ENCODE measurements around the gene LEPR. TPM values are rescaled to one million over a fixed set of nuclear protein-coding genes. Genes with fewer than 3 reads are reported as not detected.
"Not testable (repeated sequence)": the region's sequence is repeated elsewhere in the genome, so short reads cannot be mapped to it uniquely, and the experiment has no call there.

LEPR gene, protein sequence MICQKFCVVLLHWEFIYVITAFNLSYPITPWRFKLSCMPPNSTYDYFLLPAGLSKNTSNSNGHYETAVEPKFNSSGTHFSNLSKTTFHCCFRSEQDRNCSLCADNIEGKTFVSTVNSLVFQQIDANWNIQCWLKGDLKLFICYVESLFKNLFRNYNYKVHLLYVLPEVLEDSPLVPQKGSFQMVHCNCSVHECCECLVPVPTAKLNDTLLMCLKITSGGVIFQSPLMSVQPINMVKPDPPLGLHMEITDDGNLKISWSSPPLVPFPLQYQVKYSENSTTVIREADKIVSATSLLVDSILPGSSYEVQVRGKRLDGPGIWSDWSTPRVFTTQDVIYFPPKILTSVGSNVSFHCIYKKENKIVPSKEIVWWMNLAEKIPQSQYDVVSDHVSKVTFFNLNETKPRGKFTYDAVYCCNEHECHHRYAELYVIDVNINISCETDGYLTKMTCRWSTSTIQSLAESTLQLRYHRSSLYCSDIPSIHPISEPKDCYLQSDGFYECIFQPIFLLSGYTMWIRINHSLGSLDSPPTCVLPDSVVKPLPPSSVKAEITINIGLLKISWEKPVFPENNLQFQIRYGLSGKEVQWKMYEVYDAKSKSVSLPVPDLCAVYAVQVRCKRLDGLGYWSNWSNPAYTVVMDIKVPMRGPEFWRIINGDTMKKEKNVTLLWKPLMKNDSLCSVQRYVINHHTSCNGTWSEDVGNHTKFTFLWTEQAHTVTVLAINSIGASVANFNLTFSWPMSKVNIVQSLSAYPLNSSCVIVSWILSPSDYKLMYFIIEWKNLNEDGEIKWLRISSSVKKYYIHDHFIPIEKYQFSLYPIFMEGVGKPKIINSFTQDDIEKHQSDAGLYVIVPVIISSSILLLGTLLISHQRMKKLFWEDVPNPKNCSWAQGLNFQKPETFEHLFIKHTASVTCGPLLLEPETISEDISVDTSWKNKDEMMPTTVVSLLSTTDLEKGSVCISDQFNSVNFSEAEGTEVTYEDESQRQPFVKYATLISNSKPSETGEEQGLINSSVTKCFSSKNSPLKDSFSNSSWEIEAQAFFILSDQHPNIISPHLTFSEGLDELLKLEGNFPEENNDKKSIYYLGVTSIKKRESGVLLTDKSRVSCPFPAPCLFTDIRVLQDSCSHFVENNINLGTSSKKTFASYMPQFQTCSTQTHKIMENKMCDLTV
- polyA plus RNA-seq (ENCODE audit: insufficient read length in 12 of 12) = 10 to 100 TPM in 5 of 12 donors, 1 to 10 TPM in 6, not detected in 1; 5.3 to 20.8 (median 9.1) TPM
- long read RNA-seq, donor 1 = 0 reads
- long read RNA-seq, donor 2, full-length matches to known transcripts = 2 of 2 reads
- long read RNA-seq, donor 2, partial matches to known transcripts = 0 of 2 reads
- long read RNA-seq, donor 2, other reads (novel, unspliced or antisense) = 0 of 2 reads
- long read RNA-seq, donor 3, full-length matches to known transcripts = 1 of 1 reads
- long read RNA-seq, donor 3, partial matches to known transcripts = 0 of 1 reads
- long read RNA-seq, donor 3, other reads (novel, unspliced or antisense) = 0 of 1 reads
- long read RNA-seq, donor 4, full-length matches to known transcripts = 2 of 2 reads
- long read RNA-seq, donor 4, partial matches to known transcripts = 0 of 2 reads
- long read RNA-seq, donor 4, other reads (novel, unspliced or antisense) = 0 of 2 reads
- long read RNA-seq, donor 5 = 0 reads
- long read RNA-seq, donor 6, partial matches to known transcripts = 7 of 7 reads
- long read RNA-seq, donor 6, other reads (novel, unspliced or antisense) = 0 of 7 reads
- long read RNA-seq, donor 7 = 0 reads
- long read RNA-seq, donor 8 = 0 reads
- long read RNA-seq, donor 9 = 0 reads
- long read RNA-seq, donor 10 = 0 reads
- long read RNA-seq, donor 11, full-length matches to known transcripts = 2 of 2 reads
- long read RNA-seq, donor 11, partial matches to known transcripts = 0 of 2 reads
- long read RNA-seq, donor 11, other reads (novel, unspliced or antisense) = 0 of 2 reads

DNA sequence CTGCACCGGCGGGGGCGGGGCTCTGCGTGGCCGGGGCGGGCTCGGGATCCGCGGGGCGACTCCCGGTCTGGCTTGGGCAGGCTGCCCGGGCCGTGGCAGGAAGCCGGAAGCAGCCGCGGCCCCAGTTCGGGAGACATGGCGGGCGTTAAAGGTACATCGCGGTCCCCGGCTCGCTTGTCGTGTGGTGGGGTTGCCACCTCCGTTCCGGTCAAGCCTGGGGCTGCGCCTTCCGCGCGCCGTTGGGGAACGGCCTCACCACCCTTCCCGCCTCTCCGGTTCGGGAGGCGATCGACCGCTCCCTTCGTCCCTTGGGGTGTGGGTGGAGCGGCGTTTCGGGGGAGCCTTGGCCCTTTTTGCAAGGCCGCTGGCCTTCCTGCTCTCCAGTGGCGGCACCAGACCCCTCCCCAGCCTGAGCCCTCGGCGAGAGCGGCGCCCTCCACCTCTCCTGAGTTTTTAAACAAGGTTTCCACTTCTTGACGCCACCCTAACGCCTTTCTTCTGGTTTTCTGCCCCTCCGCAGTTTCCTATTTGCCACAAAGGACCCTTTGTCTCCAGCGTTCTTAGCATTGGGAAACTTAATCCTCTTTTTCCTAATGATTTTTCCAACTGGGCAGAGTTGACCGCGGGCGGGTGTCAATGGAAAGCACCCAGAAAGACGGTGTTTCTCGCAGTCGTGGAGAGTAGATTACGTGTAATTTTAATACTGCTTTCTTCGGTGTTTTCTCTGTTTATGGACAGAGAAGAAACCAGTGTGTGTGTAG is at the start of gene LEPR, which contains the start of gene LEPROT:
TSS of gene LEPR (plus strand) at position 79 of the 761 bp plus-strand sequence. CDS start 144,898 bp downstream, outside the sequence.
TSS of gene LEPROT (plus strand) at position 79 of the 761 bp plus-strand sequence. CDS start at position 136, 57 bp downstream.
- DNase-seq = no peak

DNA sequence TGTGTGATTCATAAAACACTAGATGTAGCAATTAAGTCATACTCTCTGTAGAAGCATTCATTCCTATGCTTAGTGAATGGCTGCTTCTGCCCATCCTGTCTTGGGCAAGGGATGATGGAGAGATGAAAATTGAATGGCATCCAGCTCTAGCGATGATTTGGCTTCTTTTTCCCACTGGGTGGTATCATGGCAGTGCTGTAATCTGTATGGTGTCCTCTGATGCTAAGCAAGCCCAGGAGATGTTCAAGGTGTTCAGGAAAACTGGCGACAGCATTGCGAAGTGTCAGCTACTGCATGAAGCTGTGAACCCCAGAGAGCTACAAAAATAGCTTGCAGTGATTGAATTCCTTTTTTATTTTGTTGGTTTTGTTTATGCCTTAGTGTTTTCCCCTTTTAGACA is 48.9 kb upstream of the LEPR start:
- no peak for DNase-seq

DNA sequence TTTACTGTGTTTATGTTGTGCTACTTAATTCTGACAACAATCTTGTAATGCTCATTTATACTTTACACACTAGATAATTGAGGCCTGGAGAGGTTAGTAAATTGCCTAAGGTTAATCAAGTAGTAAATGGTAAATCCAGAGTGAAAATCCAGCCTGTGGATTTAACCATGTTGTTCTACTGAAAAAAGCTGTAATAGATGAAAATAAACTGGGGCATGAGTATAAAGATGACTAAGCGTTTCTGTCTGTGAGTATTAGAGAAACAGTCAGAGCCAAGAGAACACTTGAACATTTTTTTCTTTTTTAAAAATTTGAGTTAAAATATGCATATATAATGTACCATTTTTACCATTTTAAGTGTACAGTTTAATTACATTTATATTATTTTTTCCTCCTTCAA is 47.9 kb upstream of the LEPR start:
- DNase-seq = no peak

GRCh38 chr1:65377496-65378246 is 42.8 kb upstream of the LEPR start:
- DNase-seq = no peak

GRCh38 chr1:65378247-65378946 is 42.1 kb upstream of the LEPR start:
- no peak for DNase-seq

DNA sequence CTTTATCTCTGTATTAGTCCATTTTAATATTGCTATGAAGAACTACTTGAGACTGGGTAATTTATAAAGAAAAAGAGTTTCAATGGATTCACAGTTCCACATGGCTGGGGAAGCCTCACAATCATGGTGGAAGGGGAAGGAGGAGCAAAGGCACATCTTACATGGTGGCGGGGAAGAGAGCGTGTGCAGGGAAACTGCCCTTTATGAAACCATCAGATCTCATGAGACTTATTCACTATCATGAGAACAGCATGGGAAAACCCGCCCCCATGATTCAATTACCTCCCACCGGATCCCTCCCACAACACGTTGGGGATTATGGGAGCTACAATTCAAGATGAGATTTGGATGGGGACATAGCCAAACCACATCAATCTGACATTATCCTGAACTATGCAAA is 36.0 kb upstream of the LEPR start:
- not testable (repeated sequence) for DNase-seq

DNA sequence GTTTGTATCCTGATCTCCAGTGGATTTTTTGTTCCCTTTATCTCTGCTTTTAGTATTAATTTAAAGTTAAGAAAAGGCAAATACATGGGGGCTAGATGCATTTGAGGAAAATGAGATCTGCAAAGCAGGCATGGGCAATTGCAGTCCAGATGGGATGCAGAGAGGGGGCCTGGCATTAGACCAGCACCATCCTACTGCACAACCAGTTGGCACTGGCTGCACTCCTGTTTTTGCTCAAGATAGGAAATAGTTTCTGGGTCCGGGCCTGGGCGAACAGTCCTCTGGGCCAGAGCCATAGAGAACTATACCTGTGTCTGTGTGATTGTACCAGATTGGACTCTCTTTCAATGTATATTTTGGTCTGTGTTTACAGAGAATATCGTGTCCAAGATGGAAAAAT is 34.0 kb upstream of the LEPR start:
- DNase-seq = no peak

DNA sequence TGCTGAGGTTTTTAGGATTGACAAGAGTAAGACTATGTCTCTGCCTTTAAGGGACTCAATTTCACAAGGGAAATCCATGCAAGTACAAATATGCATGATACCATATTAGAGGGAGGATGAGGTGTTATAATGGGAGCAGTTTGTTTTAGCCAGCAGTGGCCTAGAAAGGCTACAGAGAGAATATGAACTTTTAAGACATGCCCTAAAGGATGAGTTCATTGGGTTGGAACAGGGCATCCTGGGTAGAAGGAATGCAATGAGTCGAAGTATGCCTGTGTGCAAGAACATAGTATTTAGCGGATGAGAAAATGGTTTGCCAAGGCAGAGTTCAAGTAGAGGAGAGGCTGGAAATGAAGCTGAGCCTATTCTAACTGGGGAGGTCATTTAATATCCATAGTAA is 32.6 kb upstream of the LEPR start:
- DNase-seq = no peak

DNA sequence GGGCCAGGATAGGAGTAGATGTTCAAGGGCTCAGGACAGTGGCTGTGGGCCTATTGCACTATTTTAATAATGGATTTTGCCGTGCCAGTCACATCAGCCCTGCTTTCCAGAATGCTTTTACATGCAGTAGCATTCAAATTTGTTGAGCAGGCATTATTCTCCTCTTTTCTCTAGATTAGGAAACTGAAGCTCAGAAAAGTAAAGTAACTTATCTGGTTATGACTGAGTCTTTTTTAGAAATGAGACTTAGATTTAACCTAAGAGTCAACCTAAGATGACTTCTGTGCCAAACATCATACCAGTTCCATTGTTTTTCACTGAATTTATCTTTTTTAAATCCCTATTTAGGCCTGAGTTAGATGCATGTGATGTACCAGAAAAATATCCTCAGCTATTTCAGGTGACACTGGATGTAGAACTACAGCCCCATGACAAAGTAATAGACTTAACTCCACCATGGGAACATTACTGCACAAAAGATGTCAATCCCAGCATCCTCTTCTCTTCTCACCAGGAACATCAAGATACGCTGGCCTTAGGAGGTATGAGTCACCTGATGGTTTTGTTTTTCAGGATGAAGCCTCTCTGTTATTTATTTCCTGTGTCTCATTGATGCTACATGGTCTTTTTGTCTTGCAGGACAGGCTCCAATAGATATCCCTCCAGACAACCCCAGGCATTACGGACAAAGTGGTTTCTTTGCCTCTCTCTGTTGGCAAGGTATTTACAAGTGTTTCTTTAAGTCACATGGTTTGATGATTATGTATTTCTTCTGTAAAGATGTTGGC is 31.4 kb upstream of the LEPR start:
- no peak for DNase-seq

DNA sequence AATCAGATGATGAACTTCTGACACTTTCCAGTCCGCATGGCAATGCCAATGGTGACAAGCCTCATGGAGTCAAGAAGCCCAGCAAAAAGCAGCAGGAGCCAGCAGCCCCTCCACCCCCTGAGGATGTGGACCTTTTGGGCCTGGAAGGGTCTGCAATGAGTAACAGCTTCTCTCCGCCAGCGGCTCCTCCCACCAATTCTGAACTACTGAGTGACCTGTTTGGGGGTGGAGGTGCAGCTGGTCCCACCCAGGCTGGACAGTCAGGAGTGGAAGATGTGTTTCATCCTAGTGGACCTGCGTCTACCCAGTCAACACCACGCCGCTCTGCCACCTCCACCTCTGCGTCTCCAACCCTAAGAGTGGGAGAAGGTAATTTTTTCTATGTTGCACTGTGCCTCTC is 28.0 kb upstream of the LEPR start:
- DNase-seq = no peak

DNA sequence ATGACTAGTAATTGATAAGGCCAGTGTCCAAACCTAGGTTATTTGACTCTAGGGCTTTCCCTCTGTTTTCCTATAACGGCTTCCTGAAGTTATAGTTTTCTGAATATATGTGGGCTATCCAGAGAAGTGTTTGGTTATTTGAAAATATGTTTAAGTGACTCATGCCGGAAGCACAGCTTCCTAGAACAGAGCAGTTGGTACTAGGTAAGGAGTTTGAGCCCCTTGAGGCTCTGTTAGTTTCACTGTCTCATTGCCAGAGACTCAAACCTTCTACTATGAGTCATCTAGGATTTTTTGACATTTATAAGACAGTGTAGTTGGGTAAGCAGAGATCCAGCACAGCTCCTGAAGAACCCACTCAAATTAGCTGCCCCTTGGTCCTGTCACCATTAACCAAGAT is 27.1 kb upstream of the LEPR start:
- DNase-seq = no peak

DNA sequence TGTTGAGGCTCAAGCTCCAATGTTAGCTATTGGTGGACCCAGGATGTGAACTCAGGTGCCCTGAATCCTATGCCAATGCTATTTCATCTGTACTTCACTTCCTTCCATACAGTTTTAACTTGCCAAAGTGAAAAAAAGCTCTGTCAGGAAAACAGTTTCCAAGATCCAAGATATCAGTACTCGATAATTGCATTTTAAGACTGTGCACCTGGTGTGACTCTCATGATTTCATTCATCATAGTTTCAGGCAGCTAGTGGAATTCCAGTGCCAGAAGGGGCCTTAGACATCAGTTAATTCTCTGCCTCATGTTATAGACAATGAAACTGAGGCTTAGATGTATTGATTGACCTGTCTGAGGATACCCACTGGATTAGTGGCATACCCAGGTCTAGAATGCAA is 26.5 kb upstream of the LEPR start:
- no peak for DNase-seq

DNA sequence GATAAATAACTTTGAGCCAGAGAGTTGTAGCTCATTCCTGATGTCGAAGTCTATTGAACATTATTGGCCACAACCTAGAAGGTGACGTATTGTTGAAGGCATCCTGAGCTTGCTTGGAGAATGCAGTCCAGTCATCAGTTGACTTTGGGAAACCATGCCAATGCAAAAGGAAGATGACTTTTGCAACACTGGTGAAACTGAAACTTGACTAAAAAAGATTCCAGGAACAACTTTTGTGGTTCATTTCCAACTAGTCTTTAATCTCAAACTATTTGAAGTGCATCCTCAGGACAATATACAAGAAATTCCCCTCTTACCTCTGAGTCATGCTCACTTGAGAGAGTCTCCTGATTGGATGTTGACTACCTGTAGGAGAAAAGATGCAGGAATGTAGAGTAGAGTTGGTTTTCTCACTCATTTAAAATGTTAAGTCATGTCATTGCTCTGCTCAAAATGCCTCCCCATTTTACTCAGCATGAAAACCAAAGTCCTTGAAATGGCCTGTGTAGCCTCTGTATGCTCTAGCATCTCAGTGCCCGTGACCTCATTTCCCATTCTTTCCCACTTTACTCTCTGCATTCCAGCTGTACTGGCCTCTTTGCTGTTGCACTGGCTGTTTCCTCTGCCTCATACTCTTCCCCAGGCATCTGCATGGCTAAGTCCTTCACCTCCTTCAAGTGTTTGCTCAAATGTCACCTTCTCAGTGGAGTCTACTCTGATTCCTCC is 24.4 kb upstream of the LEPR start:
- no peak for DNase-seq

- no peak for DNase-seq
Measured at GRCh38 chr1:65398083-65398482, 22.4 kb upstream of the LEPR start.

GRCh38 chr1:65399003-65399402 is 21.5 kb upstream of the LEPR start:
- no peak for DNase-seq

- no peak for DNase-seq
Measured at GRCh38 chr1:65401612-65402011, 18.9 kb upstream of the LEPR start.

GRCh38 chr1:65404941-65405340 is 15.5 kb upstream of the LEPR start:
- DNase-seq = no peak
